GM12892 (cell line): ENCODE results near the gene LY6G5C.
A peak's percentile ranks its signal among the peaks of the same experiment; 100 is the strongest.

Source experiments
- POLR2A ChIP-seq: IDR thresholded peaks from 2 replicates; pipeline ENCODE4 v1.6.1; 2011; ENCODE audit warnings: low read depth, low read length, control low read depth
- POLR2AphosphoS5 ChIP-seq: IDR thresholded peaks from 2 replicates; pipeline ENCODE4 v1.6.1; 2011; ENCODE audit warnings: low read depth, low read length, control low read depth

- TF ChIP-seq POLR2A, result 0 out of 2 replicates have a peak, but pooled peaks have one; percentile 1
- TF ChIP-seq POLR2AphosphoS5, result no peak
Observed at GRCh38 chr6:31661262-31662123, 19.4 kb downstream of the LY6G5C start.
